CD4-positive, alpha-beta T cell treated with Interleukin-17A for 4 hours (primary cell): ENCODE data around the gene EEF1AKMT3.

Source experiments
- DNase-seq: peaks from one replicate; pipeline ENCODE4 v3.0.0-alpha.2; 2020; ENCODE audit warnings: mixed read lengths

The EEF1AKMT3 gene

DNA sequence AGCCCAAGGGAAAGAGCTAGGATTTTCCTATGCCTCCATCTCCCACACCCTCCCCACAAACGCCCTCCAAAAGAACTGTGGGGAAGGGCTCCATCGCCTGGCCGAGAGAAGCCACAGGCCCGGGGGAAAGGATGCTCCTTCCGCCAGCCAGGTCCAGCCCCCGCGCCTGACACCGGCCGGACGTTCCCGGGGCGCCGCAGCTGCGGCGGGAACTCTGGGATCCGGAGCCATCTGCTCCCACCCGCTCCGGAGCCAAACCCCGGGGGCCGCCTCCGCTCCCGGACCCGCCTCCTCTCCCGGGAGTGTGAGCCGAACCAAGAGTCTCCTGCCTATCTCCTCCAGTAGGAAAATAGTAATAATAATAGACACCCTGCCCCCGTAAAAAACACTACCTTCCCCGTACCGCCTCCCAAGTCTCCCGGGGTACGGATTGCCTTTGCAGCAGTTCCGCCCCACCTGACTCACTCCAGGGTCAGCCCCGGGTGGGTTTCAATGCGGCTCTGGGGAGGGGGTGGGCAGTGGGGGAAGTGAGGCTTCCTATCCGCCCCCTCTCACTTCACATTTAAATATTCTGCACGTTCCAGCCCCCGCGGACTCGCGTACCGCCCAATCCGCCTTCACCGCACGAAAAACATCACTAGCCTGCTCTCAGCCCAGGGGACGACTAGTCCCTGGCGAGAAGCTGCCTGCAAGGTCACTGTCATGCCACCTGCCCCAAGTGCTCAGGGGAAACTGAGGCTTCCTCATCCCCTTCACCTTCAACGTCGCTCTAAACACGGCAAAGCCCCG is 36.3 kb upstream of the EEF1AKMT3 start:
- no peak for DNase-seq

DNA sequence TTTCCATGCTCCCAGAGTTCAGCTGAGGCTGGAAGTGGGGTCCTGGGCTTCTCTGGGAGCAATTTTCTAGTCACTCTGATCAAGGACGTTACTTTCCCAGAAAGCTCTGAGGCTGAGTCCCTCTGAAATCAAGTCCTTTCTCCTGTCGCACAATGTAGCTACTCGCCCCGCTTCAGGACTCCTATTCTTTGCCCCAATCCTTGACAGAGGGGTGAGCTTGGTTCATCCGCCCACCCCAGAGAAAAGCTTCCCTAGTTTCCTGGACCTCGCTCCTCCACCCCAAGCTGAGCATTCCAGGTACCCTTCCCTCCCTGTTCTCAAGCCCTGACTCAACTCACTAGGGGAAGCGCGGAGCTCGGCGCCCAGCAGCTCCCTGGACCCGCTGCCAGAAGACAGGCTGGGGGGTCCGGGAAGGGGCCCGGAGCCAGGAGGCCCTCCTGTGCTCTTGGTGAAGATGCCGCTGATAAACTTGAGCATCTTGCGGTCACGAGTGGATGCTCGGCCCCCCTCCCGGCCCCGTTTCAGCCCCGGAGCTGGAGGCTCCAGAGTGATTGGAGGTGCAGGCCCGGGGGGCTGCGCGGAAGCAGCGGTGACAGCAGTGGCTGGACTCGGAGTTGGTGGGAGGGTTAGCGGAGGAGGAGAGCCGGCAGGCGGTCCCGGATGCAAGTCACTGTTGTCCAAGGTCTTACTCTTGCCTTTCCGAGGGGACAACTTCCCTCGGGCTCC is 35.5 kb upstream of the EEF1AKMT3 start:
- no peak for DNase-seq

DNA sequence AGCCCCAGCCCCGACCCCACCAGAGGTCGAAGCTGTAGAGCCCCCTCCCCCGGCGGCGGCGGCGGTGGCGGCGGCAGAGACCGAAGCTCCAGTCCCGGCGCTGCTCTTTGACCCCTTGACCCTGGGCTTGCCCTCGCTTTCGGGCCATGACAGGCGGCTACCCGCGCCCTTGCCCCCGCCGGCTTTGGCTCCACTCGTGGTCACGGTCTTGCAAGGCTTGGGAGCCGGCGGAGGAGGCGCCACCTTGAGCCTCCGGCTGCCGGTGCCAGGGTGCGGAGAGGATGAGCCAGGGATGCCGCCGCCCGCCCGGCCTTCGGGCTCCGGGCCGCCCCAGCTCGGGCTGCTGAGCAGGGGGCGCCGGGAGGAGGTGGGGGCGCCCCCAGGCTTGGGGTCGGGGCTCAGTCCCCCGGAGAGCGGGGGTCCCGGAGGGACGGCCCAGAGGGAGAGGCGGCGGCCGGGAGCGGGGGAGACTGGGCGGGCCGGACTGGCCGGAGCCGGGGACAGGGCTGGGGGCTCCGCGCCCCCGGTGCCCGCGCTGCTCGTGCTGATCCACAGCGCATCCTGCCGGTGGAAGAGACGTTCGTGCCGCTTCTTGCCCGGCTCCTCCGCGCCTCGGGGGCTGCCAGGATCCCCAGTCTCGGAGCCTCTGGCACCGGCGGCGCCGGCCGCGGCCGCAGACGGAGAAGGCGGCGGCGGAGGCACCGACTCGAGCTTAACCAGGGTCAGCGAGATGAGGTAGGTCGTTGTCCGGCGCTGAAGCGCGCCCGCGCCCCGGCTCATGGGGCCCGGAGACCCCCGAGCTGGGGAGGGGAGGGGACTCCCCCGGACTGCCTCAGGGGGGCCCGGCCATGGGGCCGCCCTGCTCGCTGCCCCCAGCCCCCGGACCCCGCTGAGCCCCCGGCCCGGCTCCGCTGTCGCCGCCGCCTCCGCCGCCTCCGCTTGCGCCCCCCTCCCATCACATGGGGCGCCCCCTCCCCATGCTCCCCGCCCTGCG is 34.6 kb upstream of the EEF1AKMT3 start:
- no peak for DNase-seq

DNA sequence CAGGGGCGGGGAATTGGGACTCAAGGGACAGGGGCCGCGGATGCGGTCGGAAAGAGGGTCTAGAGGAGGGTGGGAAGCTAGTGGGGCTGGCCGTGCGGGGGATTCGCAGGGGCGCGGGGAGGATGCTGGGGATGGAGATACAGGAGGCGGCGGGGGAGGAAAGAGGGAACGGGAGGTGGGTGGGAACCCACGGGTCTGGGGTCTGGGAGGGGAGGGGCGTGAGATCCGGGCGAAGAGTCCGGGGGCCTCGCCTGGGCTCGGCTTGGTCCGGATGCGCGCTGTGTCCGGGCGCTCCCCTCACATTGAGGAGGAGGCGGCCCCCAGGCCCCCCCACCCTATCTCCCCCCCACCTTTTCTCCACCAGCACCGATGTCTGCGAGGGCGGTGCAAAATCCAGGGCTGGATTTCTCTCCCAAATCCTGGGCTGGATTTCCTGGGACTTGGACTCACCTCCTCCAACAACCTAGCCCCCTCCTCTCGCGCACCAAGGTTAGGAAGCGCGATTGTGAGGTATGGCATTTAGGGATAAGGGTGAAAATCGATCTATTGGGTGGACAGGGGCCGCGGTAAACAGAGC is 33.7 kb upstream of the EEF1AKMT3 start, which contains the start of gene AGAP2:
Gene AGAP2, minus strand, starts transcription at position 82 of the 577 bp plus-strand sequence. CDS start 496 bp downstream, outside the sequence.
- no peak for DNase-seq

DNA sequence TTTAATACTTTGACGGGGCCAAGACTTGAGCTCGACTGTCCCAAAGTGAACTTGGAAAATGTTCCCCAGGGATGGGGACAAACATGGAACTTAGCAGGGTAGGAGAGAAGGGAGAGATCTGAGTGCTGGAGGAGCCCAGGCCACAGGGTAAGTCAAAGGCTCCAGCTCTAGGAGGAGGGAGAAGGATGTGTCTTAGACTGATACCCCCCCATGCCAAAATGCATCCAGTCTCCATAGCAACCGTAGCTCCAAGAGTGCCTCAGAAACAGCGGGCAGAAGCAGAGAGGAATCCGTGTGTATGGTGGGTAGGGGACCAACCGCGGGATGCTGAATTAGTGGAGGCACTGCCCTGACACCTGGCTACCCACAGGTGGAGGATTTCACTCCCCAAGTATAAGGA is 33.0 kb upstream of the EEF1AKMT3 start:
- DNase-seq, result no peak

DNA sequence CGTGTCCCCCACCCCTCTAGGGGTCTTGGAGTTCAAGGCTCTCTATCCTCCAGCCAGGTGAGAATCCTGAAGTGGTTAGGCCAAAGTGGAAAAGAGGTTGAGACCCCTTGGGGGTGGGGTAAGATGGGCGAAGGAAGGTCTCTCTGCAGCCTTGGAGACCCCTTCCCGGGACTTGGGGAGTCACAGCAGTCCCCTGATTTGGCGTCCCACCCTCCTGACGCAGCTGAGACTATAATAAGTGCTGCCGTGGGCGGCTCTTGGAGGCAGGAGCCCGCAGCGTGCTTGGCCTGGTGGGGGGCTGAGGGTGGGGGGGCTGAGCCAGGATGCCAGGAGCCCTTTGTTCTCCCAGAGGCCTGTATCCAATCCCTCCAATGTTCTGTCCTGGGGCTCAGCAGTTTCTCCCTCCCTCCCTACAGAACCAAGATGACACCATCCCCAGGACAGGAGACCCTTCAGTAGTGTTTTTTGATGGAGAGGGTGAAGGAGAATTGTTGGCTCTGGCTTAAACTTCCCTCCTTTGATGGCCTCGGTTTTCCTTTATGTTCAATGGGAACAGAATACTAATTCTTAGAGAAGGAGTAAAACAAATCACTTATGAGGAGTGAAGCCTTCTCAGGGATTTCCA is 32.4 kb upstream of the EEF1AKMT3 start:
- no peak for DNase-seq

DNA sequence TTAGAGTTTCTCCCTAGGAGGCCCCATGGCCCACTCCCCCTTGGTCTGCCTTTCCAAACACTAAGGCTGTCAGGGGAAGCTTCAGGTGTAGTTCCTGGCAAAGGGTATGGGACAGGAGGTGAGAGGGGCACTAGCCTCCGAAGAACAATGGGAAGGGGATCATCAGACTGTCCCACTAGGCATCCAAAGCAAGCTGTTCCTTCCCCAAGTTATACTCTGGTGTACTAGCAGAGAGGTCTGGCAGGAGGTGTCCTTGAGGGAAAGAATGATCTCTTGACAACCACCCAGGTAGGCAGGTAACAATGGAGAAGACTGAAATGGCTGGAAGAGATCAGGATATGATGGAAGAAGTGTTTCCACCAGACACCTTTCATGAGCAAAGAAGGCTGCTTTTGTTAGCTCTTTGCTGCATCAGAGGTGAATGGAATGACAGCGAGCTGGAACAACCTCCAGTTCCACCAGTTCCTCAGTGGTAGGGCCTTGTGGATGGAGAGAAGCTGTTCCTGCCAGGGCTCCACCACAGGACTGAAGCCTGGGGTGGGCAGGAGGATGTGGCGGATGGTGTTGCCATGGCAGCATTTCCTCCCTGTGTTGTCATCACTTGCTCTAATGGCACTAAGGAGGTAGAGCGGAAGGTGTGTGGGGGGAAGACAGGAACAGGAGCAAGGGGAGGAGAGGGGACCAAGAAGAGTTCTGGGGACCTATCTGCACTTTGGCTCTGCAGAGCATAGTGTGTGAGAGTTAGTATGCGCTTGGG is 31.6 kb upstream of the EEF1AKMT3 start:
- DNase-seq, result peak; percentile 87

DNA sequence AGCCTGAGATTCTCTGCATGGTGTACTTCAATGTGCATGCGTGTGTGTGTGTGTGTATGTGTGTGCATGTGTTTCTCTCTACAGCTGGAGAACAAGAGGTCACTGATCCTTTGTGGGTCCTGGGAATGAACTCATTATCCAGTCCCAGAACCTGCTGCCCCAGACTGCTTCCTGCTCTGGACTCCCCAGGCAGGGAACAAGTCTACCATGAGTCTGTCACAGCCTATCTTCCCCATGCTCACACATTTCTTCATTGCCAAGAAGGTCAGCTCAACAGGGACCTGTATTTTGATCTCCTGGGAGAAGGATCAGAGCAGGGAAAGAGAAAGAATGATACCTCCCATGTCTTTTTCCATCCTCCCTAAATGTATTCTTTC is 31.0 kb upstream of the EEF1AKMT3 start:
- no peak for DNase-seq

DNA sequence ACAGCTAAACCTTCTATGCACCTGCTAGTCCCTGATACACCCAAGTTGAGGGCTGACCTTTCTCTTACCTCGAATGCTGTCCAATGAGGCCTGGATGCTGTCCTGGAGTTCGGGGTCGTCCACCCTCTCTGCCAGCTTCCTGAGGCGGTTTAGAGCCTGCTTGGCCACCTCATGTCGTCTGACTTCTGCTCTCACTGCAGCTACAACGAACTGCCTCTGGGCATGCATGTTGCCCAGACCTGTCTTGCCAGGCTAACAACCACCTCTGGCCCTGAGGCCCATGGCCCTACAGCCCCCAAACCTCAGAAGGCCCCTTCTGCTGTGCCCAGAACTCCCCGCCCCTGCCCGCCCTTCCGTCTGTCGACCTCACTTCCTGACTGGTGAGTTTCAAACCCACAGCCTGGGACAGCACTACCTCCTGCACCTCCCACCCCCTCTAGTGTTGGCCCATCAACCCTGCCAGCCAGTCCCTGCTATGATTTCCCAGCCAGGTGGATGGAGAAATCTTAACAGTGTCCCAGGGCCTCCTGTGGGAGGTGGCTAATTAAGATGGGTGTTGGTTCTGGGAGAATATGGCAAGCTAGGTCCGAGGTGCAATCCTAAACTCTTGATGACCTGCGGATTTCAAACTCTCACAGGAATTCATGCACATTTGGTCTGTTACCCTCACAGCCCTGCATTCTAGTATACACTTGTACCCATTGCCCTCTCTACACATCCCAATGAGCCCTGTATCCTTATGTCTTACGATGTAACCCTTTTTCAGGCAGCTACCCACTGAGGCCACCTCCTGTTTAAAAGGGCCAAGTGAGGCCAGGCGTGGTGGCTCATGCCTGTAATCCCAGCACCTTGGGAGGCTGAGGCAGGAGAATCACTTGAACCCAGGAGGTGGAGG is 30.3 kb upstream of the EEF1AKMT3 start:
- peak; percentile 86 for DNase-seq

DNA sequence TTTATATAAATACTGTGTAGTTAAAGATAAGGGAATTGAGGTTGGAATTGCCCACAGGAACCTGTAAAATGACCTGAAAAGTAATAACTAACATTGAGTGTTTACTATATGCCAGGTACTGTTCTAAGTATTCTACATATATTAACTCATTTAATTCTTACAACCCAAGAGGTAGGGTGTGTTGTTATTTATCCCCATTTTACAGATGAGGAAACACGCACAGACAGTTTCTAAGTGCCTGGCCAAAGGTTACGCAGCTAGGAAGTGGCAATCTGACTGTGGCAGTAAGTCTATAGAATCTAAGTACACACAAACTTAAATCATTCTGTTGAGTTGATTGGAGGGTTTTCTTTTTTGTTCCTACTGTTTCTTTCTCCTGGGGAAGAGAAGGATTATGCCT is 28.6 kb upstream of the EEF1AKMT3 start:
- DNase-seq, result no peak

DNA sequence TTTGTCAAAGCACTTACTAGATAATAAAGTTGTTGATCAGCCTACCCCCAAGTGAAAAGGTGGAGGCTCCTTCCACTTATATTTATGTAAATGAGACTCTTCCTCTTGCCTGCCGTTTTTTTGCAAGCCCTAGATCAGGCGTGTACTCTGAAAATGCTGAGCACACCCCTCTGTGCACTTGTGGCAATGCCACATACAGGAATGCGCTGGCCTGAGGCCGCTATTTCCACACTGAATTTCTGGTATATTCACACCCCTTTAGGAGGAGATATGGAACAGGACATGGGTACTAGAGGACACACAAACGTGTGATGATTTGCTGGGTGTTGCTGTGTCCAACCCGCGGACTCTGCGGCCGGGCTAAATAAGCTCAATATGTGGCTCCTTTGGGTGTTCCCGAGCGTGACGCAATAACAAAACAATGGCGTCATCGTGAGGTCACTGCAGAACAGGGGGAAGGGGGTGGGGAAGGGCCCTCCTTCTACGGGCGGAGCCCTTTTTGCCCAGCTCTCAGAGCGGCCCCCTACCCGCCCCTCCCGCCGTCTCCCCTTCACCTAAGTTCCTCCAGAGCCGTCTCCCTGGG is 28.1 kb upstream of the EEF1AKMT3 start:
- peak; percentile 66 for DNase-seq

DNA sequence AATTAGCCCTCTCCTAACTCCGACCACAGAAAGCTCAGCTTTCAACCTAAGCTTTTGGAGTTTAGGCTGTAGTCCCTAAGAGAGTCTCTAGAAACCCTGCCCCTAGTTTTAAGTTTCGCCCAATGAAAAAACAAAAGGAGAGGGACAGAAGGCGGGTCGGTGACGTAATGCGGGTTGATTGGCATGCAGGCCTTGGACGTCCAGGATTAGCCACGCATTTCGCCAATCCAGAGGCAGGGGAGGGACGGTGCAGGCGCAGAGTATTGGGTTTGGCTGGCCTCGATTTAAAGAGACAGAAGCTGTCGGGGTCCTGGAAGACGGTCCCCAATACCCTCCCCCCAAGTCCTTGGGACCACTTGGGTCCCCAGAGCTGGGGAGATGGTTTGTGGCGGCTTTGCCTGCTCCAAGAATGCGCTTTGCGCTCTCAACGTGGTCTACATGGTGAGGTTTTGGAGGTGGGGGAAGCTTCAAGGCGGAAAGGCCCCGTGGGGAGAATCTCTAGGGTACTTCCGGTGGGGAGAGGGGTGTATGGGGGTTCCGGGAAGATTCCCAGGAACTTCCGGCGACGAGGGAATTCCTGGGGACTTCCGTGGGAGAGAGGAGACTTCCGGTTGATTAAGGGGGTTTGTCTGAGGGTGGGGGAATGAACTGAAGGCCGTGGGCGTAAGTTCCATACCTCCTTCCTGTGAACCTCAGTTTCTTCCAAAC is 27.5 kb upstream of the EEF1AKMT3 start, which contains the start of gene TSPAN31:
Gene TSPAN31, plus strand, starts transcription at position 263 of the 708 bp plus-strand sequence. Its CDS starts 116 bp downstream, at position 379.
- peak; percentile 96 for DNase-seq

DNA sequence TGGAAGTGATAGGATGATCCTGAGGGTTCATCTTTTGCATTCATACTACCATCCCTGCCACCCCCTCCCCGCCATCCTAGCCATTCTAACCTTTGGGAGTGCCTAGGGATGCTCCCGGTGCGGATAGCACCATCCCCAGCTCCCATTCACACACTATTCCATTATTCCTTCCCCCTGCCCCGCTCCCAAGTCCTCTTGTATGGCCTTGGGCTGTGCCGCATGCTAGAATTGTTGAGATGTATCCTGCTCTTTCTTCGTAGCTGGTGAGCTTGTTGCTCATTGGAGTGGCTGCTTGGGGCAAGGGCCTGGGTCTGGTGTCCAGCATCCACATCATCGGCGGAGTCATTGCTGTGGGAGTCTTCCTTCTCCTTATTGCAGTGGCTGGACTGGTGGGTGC is 26.9 kb upstream of the EEF1AKMT3 start:
- no peak for DNase-seq

DNA sequence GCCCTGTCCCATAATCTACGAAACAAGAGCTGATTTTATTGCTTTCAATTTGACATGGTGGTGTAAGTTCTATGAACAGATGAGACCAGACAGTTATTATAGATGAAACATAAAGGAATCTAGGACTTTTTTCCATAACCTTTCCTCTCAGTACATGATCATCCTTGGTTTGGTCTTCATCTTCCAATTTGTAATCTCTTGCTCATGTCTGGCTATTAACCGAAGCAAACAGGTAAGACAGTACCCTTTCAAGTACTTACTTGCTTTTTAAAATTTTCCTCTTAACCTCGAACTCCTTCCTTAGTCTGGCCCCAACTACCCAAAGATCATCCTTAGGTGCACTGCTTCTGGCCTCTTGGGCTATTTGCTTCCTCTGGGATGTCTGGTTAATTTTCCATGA is 26.4 kb upstream of the EEF1AKMT3 start:
- no peak for DNase-seq

DNA sequence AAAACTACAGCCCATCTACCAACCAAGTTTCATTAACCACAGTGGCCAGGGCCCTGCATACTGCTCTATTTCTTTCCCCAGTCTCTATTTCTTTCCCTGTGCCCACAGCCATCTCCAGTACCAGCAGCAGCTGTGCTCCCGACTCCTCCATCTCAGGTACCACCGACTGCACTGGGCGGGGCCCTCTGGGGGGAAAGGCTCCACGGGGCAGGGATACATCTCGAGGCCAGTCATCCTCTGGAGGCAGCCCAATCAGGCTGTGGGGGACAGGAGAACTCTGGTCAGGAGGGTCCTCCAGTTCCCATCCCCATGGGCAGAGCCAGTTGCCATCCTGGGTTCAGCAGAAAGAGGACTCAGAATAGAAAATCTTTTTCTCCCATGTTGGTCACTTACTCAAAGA is 23.4 kb upstream of the EEF1AKMT3 start:
- DNase-seq, result no peak

DNA sequence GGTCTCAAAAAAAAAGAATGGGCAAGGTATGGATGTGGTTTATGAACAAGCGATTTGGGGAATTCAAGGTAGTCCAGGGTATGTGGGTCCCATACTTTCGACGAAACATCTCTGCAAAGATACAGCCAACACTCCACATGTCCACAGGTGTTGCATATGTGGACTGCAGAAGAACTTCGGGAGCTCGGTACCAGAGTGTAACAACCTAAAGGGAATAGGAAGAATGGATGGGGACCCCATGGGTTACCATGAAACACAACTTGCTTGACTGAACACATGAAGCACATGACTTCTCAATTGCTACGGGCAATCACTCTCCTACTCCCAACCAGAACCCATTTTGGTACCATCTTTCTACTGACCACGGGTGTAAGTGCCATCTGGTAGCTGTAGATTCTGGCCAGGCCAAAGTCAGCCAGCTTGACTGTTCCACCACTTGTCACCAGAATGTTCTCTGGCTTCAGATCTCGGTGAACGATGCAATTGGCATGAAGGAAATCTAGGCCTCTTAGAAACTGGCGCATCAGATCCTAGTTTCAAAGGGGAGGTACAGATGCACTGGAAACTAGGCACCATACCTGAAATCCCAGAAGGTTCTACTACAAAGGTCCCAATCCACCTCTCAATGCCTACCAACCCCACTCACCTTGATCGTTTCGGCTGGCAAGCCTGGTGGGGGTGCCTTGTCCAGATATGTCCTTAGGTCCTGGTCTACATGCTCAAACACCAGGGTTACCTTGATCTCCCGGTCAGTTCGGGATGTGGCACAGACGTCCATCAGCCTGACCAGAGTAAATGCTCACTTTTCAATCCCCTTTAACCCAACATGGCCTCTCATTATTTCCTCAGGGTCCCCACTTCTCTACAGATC is 21.6 kb upstream of the EEF1AKMT3 start:
- no peak for DNase-seq

DNA sequence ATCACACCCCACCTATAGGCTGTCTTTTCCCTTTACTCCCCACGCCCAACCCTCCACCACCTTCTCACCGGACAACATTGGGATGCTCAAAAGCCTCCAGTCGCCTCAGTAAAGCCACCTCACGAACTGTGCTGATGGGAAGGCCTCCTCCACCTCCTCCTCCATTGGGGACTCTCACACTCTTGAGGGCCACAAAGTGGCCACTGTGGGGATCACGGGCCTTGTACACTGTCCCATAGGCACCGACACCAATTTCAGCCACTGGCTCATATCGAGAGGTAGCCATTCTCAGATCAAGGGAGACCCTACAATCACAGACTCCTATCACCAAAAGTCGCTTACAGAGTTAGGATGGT is 21.0 kb upstream of the EEF1AKMT3 start:
- no peak for DNase-seq
